NB4 (cell line): ENCODE measurements around the gene SIPA1L2.

Experiments
- CTCF ChIP-seq: IDR thresholded peaks from one replicate; pipeline ENCODE4 v1.5.1; 2012; ENCODE audit warnings: low read depth, low read length
- MAX ChIP-seq: IDR thresholded peaks from 2 replicates; pipeline ENCODE4 v1.6.1; 2011; ENCODE audit warnings: low read depth, low read length
- MYC ChIP-seq: IDR thresholded peaks from 2 replicates; pipeline ENCODE4 v1.6.1; 2011; ENCODE audit warnings: low read depth, low read length
- POLR2A ChIP-seq: IDR thresholded peaks from 2 replicates; pipeline ENCODE4 v1.6.1; 2011; ENCODE audit warnings: mild to moderate bottlenecking; ENCODE audit not compliant: insufficient read length; ENCODE audit errors: extremely low read depth

GRCh38 chr1:232678185-232678886 is 48.4 kb upstream of the SIPA1L2 start:
- TF ChIP-seq CTCF (no peak), POLR2A (no peak), MAX (no peak), MYC (no peak)
